Stimulated activated naive B cell treated with anti-CD40 and anti-IgM and Interleukin-4, amounts not matched to agents 10 μg/mL and 1 μg/mL and 100 μg/mL, for 72 hours (primary cell): ENCODE data around the gene SRGAP3.

Experiments used
- ATAC-seq, 2 donors: fragments of 150-1000 bp; cut with Tn5 transposase; replicated peaks; 2 replicates each; pipeline ENCODE4 v1.10.0; 2021; ENCODE audit warnings: moderate library complexity in 1 of 2
- DNase-seq: peaks from one replicate; pipeline ENCODE4 v3.0.0; 2021
- H3K27ac Mint-ChIP-seq: one replicate; pipeline ENCODE4 v1.8.0; 2022; ENCODE audit warnings: mild to moderate bottlenecking, mixed read lengths
- H3K27me3 Mint-ChIP-seq, 2 donors: one replicate each; pipeline ENCODE4 v1.8.0; 2022; ENCODE audit warnings: mixed read lengths in 2 of 2
- H3K36me3 Mint-ChIP-seq, 2 donors: one replicate each; pipeline ENCODE4 v1.8.0; 2022; ENCODE audit warnings: mixed read lengths in 2 of 2, mild to moderate bottlenecking in 1 of 2
- H3K4me1 Mint-ChIP-seq, 2 donors: one replicate each; pipeline ENCODE4 v1.8.0; 2022; ENCODE audit warnings: mixed read lengths in 2 of 2, mild to moderate bottlenecking in 1 of 2
- H3K4me3 Mint-ChIP-seq, 2 donors: one replicate each; pipeline ENCODE4 v1.8.0; 2022; ENCODE audit warnings: mild to moderate bottlenecking in 2 of 2, mixed read lengths in 2 of 2, moderate library complexity in 1 of 2
- H3K9me3 Mint-ChIP-seq, 2 donors: one replicate each; pipeline ENCODE4 v1.8.0; 2022; ENCODE audit warnings: mixed read lengths in 2 of 2, mild to moderate bottlenecking in 1 of 2

Gene SRGAP3

DNA sequence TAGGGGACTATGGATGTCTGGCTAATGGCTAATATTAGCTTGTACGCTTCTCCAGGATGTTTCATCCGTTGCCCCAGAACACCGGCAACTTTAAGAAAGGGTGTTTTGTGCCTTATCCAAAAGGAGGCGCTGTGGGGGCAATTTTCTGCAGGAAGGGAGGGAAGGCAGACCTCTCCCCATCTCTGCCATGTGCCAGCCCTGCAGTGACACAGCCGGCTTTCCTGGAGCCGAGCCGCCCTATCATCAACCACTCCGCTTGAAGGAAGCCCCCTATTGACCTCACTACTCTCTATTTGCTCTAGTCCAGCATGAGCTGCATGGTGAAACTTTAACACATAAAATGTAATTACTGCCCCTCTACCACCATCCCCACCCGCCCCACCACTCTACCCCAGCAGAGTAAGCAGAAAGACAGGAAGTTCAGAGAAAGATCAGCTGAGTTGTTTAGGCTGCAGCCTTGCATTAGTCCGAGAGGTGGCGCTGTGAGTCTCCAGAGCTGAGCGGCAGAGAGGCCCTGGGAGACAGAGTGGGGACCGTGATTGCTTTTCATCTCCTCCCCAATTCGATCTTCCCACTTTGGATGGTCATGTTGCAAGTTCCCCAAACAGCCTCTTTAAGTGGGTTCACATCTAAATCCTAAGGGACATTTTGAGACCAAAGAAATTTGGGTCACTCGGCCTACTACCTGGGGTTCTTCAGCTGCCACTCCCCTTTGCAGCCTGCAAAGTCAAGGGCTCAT is 261.6 kb downstream of the SRGAP3 start:
- peaks cover 5 to 16% of the 10 kb centered on the region in 2 donors for H3K4me1 Mint-ChIP-seq
- peak; percentile 26 for DNase-seq
- peak; percentile 87 to 88 for ATAC-seq
- peak overlapping the region; percentile 37 for H3K27ac Mint-ChIP-seq
- no peaks in the 10 kb centered on the region for H3K36me3 Mint-ChIP-seq
- no peaks in the 10 kb centered on the region for H3K27me3 Mint-ChIP-seq
- H3K4me3 Mint-ChIP-seq = peak overlapping the region; percentile 57 to 69
- H3K9me3 Mint-ChIP-seq = no peaks in the 10 kb centered on the region

DNA sequence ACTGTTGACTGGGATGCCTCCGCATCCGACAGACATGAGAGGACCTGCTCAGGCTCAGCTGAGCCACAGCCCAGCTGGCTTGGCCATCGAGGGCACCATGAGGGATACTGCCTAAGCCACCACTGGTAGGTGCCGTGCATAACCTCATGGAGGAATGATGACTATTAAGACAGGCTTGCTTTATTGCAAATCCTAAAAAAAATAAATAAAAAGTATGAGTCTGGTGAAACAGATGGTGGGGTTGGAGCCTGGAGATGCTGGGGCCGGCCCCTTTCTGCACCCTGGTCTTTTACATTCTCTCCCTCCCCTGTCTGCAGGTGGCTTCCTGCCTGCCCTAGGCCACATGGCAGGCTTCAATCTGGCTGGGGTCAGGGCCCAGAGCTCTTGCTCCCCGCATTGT is 262.2 kb downstream of the SRGAP3 start:
- Mint-ChIP-seq H3K4me1 (peaks cover 9 to 22% of the 10 kb centered on the region in 2 donors), H3K4me3 (no peak overlapping the region)

DNA sequence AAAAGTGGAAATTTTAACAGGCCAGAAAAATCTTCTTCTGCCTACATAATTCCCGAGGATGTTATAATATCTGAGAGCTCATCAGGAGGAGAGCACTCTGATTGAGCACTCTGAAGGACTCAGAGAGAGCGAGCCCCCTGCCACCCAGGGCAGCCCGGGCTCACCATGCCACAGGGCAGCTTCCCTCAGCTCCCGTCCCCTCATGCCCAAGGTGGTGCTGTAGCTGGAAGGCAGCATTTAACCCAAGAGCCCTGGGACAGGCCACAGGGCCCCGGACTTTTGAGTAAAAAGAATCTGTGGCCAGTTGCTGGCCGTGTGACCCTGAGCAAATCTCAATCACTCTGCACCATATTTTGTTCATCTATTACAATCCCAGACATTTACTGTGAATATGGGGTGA is 262.7 kb downstream of the SRGAP3 start:
- ATAC-seq (no peak), DNase-seq (no peak)
- no peaks in the 10 kb centered on the region for H3K36me3 Mint-ChIP-seq
- H3K27ac Mint-ChIP-seq = no peak overlapping the region
- peaks cover 10 to 24% of the 10 kb centered on the region in 2 donors for H3K4me1 Mint-ChIP-seq
- H3K27me3 Mint-ChIP-seq = no peaks in the 10 kb centered on the region
- H3K9me3 Mint-ChIP-seq = no peaks in the 10 kb centered on the region
- H3K4me3 Mint-ChIP-seq = no peak overlapping the region

More for the DNA sequence above, 262.2 kb downstream of the SRGAP3 start:
- ATAC-seq = no peak
- DNase-seq = no peak
- H3K27me3 Mint-ChIP-seq = no peaks in the 10 kb centered on the region
- H3K27ac Mint-ChIP-seq = no peak overlapping the region
- H3K9me3 Mint-ChIP-seq = no peaks in the 10 kb centered on the region
- no peaks in the 10 kb centered on the region for H3K36me3 Mint-ChIP-seq

DNA sequence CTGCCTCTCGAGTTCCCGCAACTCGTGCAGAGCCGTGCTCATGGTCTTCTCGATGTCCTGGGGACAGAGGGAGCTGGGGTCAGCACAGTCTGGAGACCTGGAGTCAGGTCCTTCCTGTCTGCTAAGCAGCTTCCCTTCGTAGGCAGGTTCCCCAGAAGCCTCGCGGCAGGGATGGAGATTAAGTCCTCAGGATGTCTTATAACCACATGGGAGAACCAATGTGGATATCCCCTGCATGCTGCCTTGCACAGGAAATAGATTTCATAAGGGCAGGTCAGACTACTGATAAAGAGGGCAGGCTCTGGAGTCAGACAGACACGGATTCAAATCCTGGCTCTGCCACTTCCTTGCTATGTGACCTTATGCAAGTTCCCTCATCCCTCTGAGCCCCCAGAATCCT is 263.6 kb downstream of the SRGAP3 start:
- peaks cover 5 to 7% of the 10 kb centered on the region in 2 donors for H3K27me3 Mint-ChIP-seq
- H3K36me3 Mint-ChIP-seq = no peaks in the 10 kb centered on the region
- ATAC-seq = no peak
- peaks cover 11 to 27% of the 10 kb centered on the region in 2 donors for H3K4me1 Mint-ChIP-seq
- no peak overlapping the region for H3K27ac Mint-ChIP-seq
- H3K4me3 Mint-ChIP-seq = no peak overlapping the region
- no peak for DNase-seq
- H3K9me3 Mint-ChIP-seq = no peaks in the 10 kb centered on the region

DNA sequence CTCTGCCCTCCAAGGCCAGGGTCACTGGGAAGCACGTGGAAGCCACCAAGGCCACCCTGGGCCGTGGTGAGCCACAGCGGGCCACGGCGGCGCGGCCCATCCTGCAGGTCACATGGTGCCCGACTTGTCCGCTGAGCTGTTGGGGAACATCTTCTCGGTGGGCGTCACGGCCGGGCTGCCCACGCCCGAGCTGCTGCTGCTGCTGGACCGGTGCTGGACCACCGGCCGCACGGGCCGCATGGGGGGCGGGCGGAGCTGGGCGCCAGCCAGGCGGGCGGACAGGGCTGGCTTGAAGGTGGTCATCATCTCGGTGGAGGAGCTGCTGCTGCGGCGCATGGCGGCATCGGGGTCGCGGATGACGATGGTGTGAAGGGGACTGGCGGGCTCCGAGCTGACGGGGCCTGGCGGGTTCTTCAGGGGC is 264.0 kb downstream of the SRGAP3 start:
- peaks cover 13 to 32% of the 10 kb centered on the region in 2 donors for H3K4me1 Mint-ChIP-seq
- H3K27me3 Mint-ChIP-seq = peaks cover 10 to 12% of the 10 kb centered on the region in 2 donors
- no peak overlapping the region for H3K27ac Mint-ChIP-seq
- H3K36me3 Mint-ChIP-seq = no peaks in the 10 kb centered on the region
- H3K9me3 Mint-ChIP-seq = peaks cover 0 to 1% of the 10 kb centered on the region in 2 donors
- ATAC-seq = no peak
- no peak overlapping the region for H3K4me3 Mint-ChIP-seq
- DNase-seq = no peak

DNA sequence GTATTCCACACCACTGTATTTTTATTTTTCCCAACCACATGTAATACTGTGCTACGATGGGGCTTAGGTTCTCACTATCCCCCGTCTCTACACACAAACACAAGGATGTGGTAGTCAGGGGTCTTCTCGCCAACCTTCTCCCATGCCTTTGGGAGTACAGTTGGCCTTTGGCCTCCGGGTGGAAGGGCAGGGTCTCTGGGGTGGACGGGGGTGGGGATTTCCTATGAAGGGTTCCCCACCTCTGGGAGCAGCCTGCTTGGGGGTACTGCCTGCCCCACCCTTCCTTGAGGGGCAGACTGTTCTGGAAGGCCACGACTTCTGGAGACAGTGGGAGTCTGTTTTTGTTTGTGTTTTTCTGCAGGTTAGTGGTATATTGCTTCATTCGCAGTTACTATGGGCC is 264.9 kb downstream of the SRGAP3 start:
- Mint-ChIP-seq H3K4me1 (peaks cover 16 to 35% of the 10 kb centered on the region in 2 donors), H3K36me3 (no peaks in the 10 kb centered on the region), H3K9me3 (peaks cover 0 to 5% of the 10 kb centered on the region in 2 donors), H3K27me3 (peaks cover 15 to 17% of the 10 kb centered on the region in 2 donors), H3K27ac (no peak overlapping the region), H3K4me3 (no peak overlapping the region)
- DNase-seq = no peak
- no peak for ATAC-seq

DNA sequence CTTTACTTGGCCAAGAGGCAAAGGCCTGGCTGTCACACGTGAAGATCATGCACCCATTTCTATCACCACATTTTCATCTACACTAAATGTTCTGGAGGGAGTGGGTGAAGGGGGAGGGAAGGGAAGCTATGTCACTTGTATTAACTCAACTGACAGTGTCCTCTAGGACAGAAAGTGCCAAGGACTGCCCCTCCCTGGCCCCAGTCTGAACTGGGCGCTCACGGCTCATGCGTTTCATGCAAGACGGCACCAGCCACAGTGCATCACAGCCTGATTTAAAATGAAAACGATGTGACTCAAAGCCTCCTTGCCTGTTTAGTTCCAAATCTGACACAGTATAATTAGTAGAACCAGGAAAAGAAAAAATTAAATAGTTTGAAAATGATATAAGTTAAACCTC is 265.4 kb downstream of the SRGAP3 start:
- H3K27me3 Mint-ChIP-seq = peaks cover 20 to 22% of the 10 kb centered on the region in 2 donors
- H3K27ac Mint-ChIP-seq = peak overlapping the region; percentile 15
- peaks cover 3 to 9% of the 10 kb centered on the region in 2 donors for H3K9me3 Mint-ChIP-seq
- H3K36me3 Mint-ChIP-seq = no peaks in the 10 kb centered on the region
- peaks cover 16 to 35% of the 10 kb centered on the region in 2 donors for H3K4me1 Mint-ChIP-seq
- DNase-seq (no peak), ATAC-seq (no peak)
- no peak overlapping the region for H3K4me3 Mint-ChIP-seq

DNA sequence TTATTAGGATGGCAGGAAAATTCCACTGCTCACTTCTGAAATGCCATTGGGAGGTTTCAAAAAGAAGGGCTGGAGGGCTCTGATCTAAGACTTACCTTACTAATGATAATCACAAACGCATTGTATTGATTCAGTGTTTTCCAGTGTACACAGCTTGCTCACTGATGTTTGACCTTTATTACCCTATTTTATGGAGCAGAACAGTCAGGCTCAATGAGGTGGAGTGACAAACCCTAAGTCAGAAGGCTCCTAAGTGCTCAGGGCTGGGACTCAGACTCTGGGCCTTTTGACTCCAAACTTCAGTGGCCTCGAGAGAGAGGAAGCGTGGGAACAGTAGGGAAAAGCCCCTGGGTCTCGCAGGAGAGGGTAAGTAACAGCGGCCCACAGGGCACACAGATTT is 265.9 kb downstream of the SRGAP3 start:
- Mint-ChIP-seq H3K9me3 (peaks cover 3 to 10% of the 10 kb centered on the region in 2 donors), H3K27ac (peak overlapping the region; percentile 15)

DNA sequence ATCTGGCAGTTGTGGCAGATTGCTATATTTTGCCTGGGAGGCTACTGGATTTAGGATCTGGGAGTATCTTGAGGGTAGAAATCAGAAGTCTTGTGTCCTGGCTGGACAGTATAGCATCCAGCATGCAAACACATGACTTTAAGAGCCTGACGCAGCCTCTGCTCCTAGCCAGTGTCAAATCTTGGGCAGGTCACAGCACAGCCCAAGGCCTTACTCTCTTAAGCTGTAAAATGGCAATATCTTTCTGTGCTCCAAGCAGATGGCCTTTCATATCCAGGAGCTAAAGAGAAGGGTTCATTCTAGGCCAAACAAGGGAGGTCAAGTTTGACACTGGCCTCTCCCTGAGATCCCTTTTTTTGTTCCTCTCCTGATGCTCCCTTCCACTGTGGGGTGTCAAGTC is 266.4 kb downstream of the SRGAP3 start:
- Mint-ChIP-seq H3K4me1 (peaks cover 16 to 34% of the 10 kb centered on the region in 2 donors), H3K27ac (no peak overlapping the region), H3K4me3 (no peak overlapping the region), H3K36me3 (no peaks in the 10 kb centered on the region), H3K27me3 (peaks cover 20 to 23% of the 10 kb centered on the region in 2 donors), H3K9me3 (peaks cover 3 to 10% of the 10 kb centered on the region in 2 donors)
- DNase-seq (no peak), ATAC-seq (no peak)

More for the DNA sequence above, 265.9 kb downstream of the SRGAP3 start:
- DNase-seq (no peak), ATAC-seq (no peak)
- Mint-ChIP-seq H3K27me3 (peaks cover 20 to 23% of the 10 kb centered on the region in 2 donors), H3K4me3 (no peak overlapping the region), H3K4me1 (peaks cover 16 to 35% of the 10 kb centered on the region in 2 donors), H3K36me3 (no peaks in the 10 kb centered on the region)

DNA sequence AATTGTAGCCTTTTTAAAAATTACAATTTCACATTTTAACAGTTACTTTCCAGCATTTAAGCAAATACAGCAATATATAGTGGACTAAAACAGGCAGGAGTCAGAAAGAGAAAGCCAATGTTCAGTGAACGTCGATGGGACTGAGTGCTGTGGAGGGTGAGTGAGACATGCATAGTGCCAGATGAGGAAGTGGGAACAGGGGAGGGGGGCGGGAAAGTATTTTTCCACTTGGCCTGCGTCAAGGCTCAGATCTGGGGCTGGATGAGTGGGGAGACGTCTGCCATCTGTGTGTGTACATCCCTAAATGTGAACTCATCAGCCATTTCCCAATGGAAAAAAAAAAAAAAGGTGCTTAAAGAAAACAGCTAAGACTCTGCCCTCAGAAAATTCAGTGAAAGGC is 266.9 kb downstream of the SRGAP3 start:
- peaks cover 16 to 29% of the 10 kb centered on the region in 2 donors for H3K4me1 Mint-ChIP-seq
- peak; percentile 87 to 91 for ATAC-seq
- no peak overlapping the region for H3K27ac Mint-ChIP-seq
- H3K9me3 Mint-ChIP-seq = peaks cover 3 to 10% of the 10 kb centered on the region in 2 donors
- DNase-seq = no peak
- H3K36me3 Mint-ChIP-seq = no peaks in the 10 kb centered on the region
- H3K27me3 Mint-ChIP-seq = peaks cover 20 to 23% of the 10 kb centered on the region in 2 donors
- H3K4me3 Mint-ChIP-seq = no peak overlapping the region

DNA sequence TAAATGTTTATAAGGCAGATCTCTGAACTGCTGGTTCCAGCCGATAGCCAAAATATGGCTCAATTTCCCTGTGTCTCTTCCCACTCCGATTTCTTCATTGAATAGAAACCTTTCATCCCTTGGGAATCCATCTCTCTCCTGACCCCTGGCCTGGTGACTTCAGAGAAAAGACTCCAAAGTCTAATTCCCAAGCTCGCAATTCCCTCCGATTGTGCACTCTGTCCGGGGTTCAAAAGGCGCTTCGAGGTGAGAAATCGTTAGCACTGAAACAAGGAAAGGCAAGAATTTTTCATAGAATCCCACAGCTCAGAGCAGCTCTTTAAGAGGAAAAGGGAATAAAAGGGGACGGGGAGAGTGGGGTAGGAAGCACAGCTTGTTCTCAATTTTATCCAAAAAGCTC is 267.7 kb downstream of the SRGAP3 start:
- no peaks in the 10 kb centered on the region for H3K36me3 Mint-ChIP-seq

DNA sequence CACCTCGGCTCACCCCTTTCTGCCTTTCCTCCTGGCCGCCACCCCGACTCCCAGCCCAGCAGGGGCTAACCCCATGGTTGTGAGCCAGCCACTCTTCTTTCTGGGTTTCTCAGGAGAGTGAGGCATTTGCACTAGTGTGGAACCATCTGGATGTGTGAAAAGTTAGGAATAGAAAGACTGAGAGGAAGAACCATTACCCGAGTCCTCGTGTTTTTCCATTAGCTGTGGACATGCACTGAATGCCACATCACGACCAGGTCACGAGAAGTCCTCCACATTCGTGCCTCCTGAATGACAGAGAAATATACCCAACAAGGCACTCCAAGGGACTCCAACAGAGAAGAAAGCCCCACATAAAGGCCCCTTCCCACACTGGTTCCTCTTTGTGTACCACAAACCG is 268.1 kb downstream of the SRGAP3 start:
- Mint-ChIP-seq H3K27me3 (peaks cover 23 to 29% of the 10 kb centered on the region in 2 donors), H3K36me3 (no peaks in the 10 kb centered on the region), H3K27ac (peak overlapping the region; percentile 73), H3K9me3 (peaks cover 3 to 10% of the 10 kb centered on the region in 2 donors), H3K4me3 (no peak overlapping the region), H3K4me1 (peaks cover 16 to 28% of the 10 kb centered on the region in 2 donors)
- ATAC-seq = no peak
- DNase-seq = no peak

More for the DNA sequence above, 267.7 kb downstream of the SRGAP3 start:
- no peak for ATAC-seq
- DNase-seq = no peak
- Mint-ChIP-seq H3K9me3 (peaks cover 3 to 10% of the 10 kb centered on the region in 2 donors), H3K27ac (peak overlapping the region; percentile 72), H3K27me3 (peaks cover 21 to 24% of the 10 kb centered on the region in 2 donors), H3K4me3 (no peak overlapping the region), H3K4me1 (peaks cover 16 to 28% of the 10 kb centered on the region in 2 donors)

DNA sequence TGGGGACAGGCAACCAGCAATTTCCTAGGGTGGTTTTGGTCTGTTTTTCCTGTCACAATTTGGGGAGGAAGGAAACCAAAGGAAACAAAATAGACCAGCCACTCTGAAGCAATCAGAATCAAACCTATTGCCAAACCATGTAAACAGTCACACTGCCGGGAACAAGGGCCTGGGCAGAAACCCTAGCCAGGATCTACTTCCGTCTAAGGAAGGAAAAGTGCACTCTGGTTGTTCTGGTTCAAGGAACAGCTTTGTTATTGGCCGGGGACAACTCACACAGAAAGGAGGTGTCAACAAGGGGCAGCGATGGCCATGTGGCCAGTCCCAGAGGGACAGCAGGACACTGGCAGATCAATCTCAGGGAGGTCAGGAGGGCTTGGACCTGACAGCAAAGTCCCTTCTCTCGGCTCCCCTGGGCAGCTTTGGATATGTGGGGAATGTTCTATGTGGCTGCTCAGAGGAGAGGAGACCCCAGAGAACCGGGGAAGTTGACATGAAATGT is 268.6 kb downstream of the SRGAP3 start:
- Mint-ChIP-seq H3K36me3 (no peaks in the 10 kb centered on the region), H3K4me1 (peaks cover 16 to 28% of the 10 kb centered on the region in 2 donors), H3K27ac (no peak overlapping the region), H3K4me3 (no peak overlapping the region), H3K9me3 (peaks cover 3 to 10% of the 10 kb centered on the region in 2 donors), H3K27me3 (peaks cover 23 to 31% of the 10 kb centered on the region in 2 donors)
- no peak for DNase-seq
- ATAC-seq = no peak

DNA sequence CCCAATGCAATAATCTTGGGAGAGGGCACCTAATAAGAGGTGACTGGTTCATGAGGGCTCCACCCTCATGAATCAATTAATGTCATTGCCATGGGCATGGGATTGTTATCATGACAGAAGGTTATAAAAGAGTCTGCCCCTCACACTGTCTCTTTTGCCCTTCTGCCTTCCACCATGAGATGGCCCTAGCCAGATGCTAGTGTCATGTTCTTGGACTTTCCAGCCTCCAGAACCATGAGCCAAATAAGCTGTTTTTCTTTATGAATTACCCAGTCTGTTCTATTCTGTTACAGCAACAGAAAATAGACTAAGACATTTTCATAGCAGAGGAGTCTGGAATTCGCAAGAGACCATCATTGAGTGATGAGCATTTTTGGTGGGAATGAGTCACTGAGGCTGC is 270.2 kb downstream of the SRGAP3 start:
- ATAC-seq (no peak), DNase-seq (no peak)
- Mint-ChIP-seq H3K27ac (peak overlapping the region; percentile 56), H3K27me3 (peaks cover 26 to 34% of the 10 kb centered on the region in 2 donors), H3K4me1 (peaks cover 16 to 28% of the 10 kb centered on the region in 2 donors), H3K9me3 (peaks cover 3 to 10% of the 10 kb centered on the region in 2 donors), H3K36me3 (no peaks in the 10 kb centered on the region), H3K4me3 (no peak overlapping the region)

DNA sequence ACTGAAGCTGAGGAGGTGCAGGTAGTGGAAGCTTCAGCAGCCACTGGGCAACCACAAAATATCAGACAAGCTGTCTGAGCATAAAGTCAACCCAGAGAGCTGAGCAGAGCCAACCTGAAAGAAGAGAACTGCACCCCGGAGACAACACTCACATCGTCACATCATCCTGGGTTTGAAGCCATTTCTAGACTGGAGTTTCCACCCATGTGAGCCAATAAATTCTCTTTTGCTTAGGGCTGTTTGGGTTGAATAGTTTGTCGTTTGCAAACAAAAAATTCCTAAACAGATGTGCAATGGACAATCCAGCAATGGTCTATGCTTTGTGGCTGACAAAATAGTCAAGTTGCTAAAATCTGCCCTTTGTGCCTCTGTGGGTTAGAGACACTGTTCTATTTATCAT is 270.9 kb downstream of the SRGAP3 start:
- Mint-ChIP-seq H3K27ac (no peak overlapping the region), H3K27me3 (peaks cover 28 to 34% of the 10 kb centered on the region in 2 donors), H3K4me3 (no peak overlapping the region), H3K9me3 (peaks cover 3 to 10% of the 10 kb centered on the region in 2 donors), H3K36me3 (no peaks in the 10 kb centered on the region), H3K4me1 (peaks cover 12 to 26% of the 10 kb centered on the region in 2 donors)
- DNase-seq = no peak
- no peak for ATAC-seq
